Measurements from ENCODE around the gene BCAS3. TPM values are rescaled to one million over a fixed set of nuclear protein-coding genes. Genes with fewer than 3 reads are reported as not detected.

The BCAS3 gene
- total RNA-seq, 4 donors from 2014 or later = 20.7 to 76.3 (median 39.8) TPM

GRCh38 chr17:61351745-61352407 lies 674.2 kb downstream of the BCAS3 start:
- Histone ChIP-seq H3K27me3 (peaks cover 12% of the 10 kb centered on the region), H3K27ac (no peak overlapping the region), H3K4me3 (no peak overlapping the region), H3K9me3 (no peaks in the 10 kb centered on the region), H3K36me3 (no peaks in the 10 kb centered on the region), H3K4me1 (no peaks in the 10 kb centered on the region)
- in situ Hi-C loops (cut with MboI; ENCODE audit: low pct_ligation_motif_present in 1 of 4, low pct_unique_long_range_greater_than_20kb in 1 of 4, low sequenced_read_pairs in 3 of 4) (no loop called here), intact Hi-C loops (cut with DNase I; ENCODE audit: low total_unique reads) (no loop called here)
- WGBS, 2 donors (ENCODE audit: low coverage in 1 of 2) = 75 to 86% methylated on average over 5 of the region's 5 CpGs
- TF ChIP-seq CTCF (IDR thresholded peaks at IDR 0.05) = no peak
- TF ChIP-seq POLR2AphosphoS5 (IDR thresholded peaks at IDR 0.05) = no peak
- no peak for TF ChIP-seq POLR2A (IDR thresholded peaks at IDR 0.05)
- TF ChIP-seq EP300 (IDR thresholded peaks at IDR 0.05; ENCODE audit: low read depth) = no peak
- DNase-seq = no peak

GRCh38 chr17:61352408-61352770 lies 674.7 kb downstream of the BCAS3 start:
- 78 to 96% methylated on average over 4 to 7 of the region's 7 CpGs for WGBS, 2 donors (ENCODE audit: low coverage in 1 of 2)
- H3K36me3 ChIP-seq = no peaks in the 10 kb centered on the region
- in situ Hi-C loops (cut with MboI; ENCODE audit: low pct_ligation_motif_present in 1 of 4, low pct_unique_long_range_greater_than_20kb in 1 of 4, low sequenced_read_pairs in 3 of 4) (no loop called here), intact Hi-C loops (cut with DNase I; ENCODE audit: low total_unique reads) (no loop called here)
- no peak overlapping the region for H3K4me3 ChIP-seq
- H3K4me1 ChIP-seq = no peaks in the 10 kb centered on the region
- DNase-seq = no peak
- TF ChIP-seq CTCF (IDR thresholded peaks at IDR 0.05) (no peak), POLR2A (IDR thresholded peaks at IDR 0.05) (no peak), POLR2AphosphoS5 (IDR thresholded peaks at IDR 0.05) (no peak), EP300 (IDR thresholded peaks at IDR 0.05; ENCODE audit: low read depth) (no peak)
- H3K27me3 ChIP-seq = peaks cover 10% of the 10 kb centered on the region
- no peaks in the 10 kb centered on the region for H3K9me3 ChIP-seq
- no peak overlapping the region for H3K27ac ChIP-seq

- in situ Hi-C loops (cut with MboI; ENCODE audit: low pct_ligation_motif_present in 1 of 4, low pct_unique_long_range_greater_than_20kb in 1 of 4, low sequenced_read_pairs in 3 of 4) (no loop called here), intact Hi-C loops (cut with DNase I; ENCODE audit: low total_unique reads) (no loop called here)
- no peak for DNase-seq
- 92 to 100% methylated on average over 1 to 12 of the region's 12 CpGs for WGBS, 2 donors (ENCODE audit: low coverage in 1 of 2)
- no peaks in the 10 kb centered on the region for H3K9me3 ChIP-seq
- no peak for TF ChIP-seq EP300 (IDR thresholded peaks at IDR 0.05; ENCODE audit: low read depth)
- peaks cover 5% of the 10 kb centered on the region for H3K27me3 ChIP-seq
- H3K4me3 ChIP-seq = no peak overlapping the region
- H3K4me1 ChIP-seq = no peaks in the 10 kb centered on the region
- H3K27ac ChIP-seq = no peak overlapping the region
- no peaks in the 10 kb centered on the region for H3K36me3 ChIP-seq
Measured at GRCh38 chr17:61352781-61353491, 675.3 kb downstream of the BCAS3 start.

- Histone ChIP-seq H3K4me1 (no peaks in the 10 kb centered on the region), H3K9me3 (no peaks in the 10 kb centered on the region), H3K27ac (no peak overlapping the region), H3K4me3 (no peak overlapping the region), H3K36me3 (no peaks in the 10 kb centered on the region), H3K27me3 (no peaks in the 10 kb centered on the region)
- 96 to 100% methylated on average over 2 to 12 of the region's 12 CpGs for WGBS, 2 donors (ENCODE audit: low coverage in 1 of 2)
- intact Hi-C loops (cut with DNase I; ENCODE audit: low total_unique reads) (no loop called here), in situ Hi-C loops (cut with MboI; ENCODE audit: low pct_ligation_motif_present in 1 of 4, low pct_unique_long_range_greater_than_20kb in 1 of 4, low sequenced_read_pairs in 3 of 4) (no loop called here)
- no peak for TF ChIP-seq POLR2AphosphoS5 (IDR thresholded peaks at IDR 0.05)
- TF ChIP-seq CTCF (IDR thresholded peaks at IDR 0.05) = no peak
- TF ChIP-seq POLR2A (IDR thresholded peaks at IDR 0.05) = no peak
- no peak for TF ChIP-seq EP300 (IDR thresholded peaks at IDR 0.05; ENCODE audit: low read depth)
- no peak for DNase-seq
Measured at GRCh38 chr17:61353615-61354014, 676.0 kb downstream of the BCAS3 start.

Data from transverse colon (tissue), 4 donors.